Right kidney (tissue), 9 donors: Measurements from ENCODE around the gene PRAMEF1.
"Not testable (repeated sequence)": the region's sequence is repeated elsewhere in the genome, so short reads cannot be mapped to it uniquely, and the experiment has no call there.

Experiments used
- DNase-seq: peaks from one replicate; pipeline ENCODE4 v3.0.0-alpha.2; 2016
- long read RNA-seq, 8 donors: transcript quantifications; one replicate each; lab custom pipeline, GENCODE V29; 2026

Gene PRAMEF1, protein sequence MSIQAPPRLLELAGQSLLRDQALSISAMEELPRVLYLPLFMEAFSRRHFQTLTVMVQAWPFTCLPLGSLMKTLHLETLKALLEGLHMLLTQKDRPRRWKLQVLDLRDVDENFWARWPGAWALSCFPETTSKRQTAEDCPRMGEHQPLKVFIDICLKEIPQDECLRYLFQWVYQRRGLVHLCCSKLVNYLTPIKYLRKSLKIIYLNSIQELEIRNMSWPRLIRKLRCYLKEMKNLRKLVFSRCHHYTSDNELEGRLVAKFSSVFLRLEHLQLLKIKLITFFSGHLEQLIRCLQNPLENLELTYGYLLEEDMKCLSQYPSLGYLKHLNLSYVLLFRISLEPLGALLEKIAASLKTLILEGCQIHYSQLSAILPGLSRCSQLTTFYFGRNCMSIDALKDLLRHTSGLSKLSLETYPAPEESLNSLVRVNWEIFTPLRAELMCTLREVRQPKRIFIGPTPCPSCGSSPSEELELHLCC
- long read RNA-seq, donor 1: 0 reads
- long read RNA-seq, donor 2: 0 reads
- long read RNA-seq, donor 3: 0 reads
- long read RNA-seq, donor 4: 0 reads
- long read RNA-seq, donor 5: 0 reads
- long read RNA-seq, donor 6: 0 reads
- long read RNA-seq, donor 7: 0 reads
- long read RNA-seq, donor 8: 0 reads

- not testable (repeated sequence) for DNase-seq
Measured at GRCh38 chr1:12791097-12791496, at the start of gene PRAMEF1. Gene PRAMEF1 (plus strand): TSS chr1:12791397. CDS start chr1:12793228, 1,831 bp downstream.

- DNase-seq: no peak
Measured at GRCh38 chr1:12741946-12742345, 49.3 kb upstream of the PRAMEF1 start.

DNA sequence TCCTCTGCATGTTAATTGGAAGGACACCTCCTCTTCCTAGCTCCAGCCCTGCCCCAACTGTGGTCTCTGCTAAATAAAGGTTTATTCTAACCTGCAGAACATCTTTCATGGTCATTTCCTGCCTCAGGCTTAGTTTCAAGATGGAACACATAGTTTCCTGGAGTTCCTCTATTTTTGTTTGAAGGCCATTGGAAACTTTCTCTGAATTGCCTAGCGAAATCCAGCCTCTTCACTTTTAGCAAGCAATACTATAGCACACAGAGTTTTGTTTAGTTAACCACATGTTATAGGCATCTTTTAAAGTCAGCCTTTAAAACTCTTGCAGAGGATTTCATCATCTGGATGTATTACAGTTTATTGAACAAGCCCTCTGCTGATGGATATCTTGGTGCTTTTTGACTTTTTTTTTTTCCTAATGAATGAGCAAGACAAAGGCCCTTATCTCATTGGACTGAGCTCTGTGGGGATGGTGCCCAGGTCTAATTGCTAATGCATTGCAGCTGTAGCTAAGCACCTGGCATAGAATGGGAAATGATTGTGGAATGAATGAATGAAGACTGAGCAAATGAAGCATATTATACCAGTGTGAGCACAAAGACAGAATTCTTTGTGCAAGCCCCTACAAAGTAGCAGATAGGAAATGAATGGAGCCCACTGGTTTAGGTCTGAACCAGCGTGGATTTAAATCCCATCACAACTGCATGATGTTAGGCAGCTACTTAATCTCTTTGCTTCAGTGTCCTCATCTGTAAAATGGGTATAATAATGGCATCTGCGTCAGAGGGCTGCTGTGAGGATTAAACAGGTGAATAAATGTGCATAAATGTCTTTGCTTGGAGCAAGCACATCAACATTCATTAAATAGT lies 45.8 kb upstream of the PRAMEF1 start:
- DNase-seq: no peak

GRCh38 chr1:12745992-12746323 lies 45.2 kb upstream of the PRAMEF1 start, which contains the start of gene CFAP107:
Gene CFAP107 (plus strand): TSS chr1:12746200. CDS start chr1:12746431, 231 bp downstream.
- no peak for DNase-seq

DNA sequence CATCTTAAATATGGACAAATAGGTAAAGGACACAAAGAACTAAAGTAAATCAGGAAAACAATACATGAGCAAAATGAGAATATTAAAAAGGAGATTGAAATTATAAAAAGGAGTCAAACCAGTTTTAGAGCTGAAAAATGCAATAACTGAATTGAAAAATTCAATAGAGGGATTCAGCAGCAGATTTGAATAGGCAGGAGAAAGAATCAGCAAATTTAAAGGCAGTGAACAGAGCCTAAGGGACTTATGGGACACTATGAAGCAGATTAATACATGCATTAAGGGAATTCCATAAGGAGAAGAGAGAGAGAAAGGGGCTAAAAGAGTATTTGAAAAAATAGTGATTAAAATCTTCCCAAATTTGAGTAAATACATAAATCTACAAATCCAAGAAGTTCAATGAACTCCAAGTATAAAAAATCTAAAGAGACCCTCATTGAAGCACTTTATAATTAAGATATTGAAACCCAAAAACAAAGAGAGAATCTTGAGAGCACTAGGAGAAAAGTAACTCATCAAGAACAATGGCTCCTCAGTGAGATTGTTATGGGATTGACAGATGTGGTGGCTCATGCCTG lies 42.3 kb upstream of the PRAMEF1 start:
- DNase-seq: no peak

- DNase-seq: no peak
Measured at GRCh38 chr1:12754738-12755137, 36.5 kb upstream of the PRAMEF1 start.

GRCh38 chr1:12756273-12756672 lies 34.9 kb upstream of the PRAMEF1 start:
- DNase-seq: no peak

GRCh38 chr1:12756768-12757413 lies 34.3 kb upstream of the PRAMEF1 start:
- DNase-seq: no peak

- DNase-seq: no peak
Measured at GRCh38 chr1:12757836-12758235, 33.4 kb upstream of the PRAMEF1 start.

GRCh38 chr1:12760256-12760795 lies 30.9 kb upstream of the PRAMEF1 start:
- DNase-seq: no peak

GRCh38 chr1:12761781-12762180 lies 29.4 kb upstream of the PRAMEF1 start:
- DNase-seq: no peak

- DNase-seq: no peak
Measured at GRCh38 chr1:12762766-12763165, 28.4 kb upstream of the PRAMEF1 start.

DNA sequence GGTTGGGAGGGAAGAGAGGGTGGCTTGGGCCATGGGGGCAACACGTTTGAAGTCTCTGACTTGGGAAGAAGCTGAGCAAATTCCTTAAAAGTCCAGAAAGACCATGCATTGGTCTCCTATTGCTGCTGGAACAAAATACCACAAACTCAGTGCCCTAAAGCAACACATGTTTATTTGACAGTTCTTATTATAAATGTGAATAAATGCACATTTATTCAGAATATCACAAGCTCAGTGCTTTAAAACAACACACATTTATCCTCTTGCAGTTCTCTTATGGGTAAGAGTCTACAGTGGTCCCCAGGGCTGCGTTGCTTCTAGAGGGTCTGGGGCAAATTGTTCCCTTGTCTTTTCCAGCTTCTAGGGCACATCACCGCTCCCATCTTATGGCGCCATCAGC lies 27.7 kb upstream of the PRAMEF1 start:
- DNase-seq: no peak

DNA sequence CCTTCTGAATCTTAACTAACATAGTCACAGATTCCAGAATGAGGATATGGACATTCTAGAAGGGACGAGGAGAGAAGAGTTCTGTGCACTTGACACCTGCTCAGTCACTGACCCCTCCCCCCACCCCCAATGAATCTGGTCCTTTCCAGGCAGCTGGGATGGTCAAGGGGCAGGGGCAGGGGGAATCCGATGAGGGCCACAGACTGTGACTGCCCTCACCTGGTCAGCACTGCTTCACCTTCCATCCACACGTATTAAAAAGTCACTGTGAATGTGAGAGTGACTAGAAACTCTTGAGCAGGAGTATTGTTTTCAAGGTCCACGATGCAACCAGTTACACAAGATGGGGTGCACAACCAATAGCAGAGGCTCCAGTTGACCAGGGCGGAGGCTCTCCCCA lies 27.2 kb upstream of the PRAMEF1 start:
- no peak for DNase-seq

DNA sequence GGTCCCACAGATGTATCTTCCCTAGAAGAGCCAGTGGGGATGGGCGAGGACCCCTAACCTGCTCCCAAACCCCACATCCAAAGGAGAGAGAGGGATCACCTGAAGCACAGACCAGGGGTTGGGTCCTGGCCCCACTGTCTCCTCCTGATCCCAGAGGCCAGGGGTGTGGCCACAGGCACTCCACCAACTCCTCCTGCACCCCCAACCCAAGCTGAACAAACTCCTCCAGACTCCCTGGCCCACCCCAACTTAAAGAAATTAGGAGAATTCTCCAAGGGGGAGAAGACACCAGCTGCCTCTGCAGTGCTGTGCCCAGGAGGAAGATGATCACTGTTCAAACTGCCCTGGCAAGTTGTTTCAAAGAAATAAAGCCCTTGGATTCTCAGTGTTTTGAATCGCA lies 22.2 kb upstream of the PRAMEF1 start:
- no peak for DNase-seq

DNA sequence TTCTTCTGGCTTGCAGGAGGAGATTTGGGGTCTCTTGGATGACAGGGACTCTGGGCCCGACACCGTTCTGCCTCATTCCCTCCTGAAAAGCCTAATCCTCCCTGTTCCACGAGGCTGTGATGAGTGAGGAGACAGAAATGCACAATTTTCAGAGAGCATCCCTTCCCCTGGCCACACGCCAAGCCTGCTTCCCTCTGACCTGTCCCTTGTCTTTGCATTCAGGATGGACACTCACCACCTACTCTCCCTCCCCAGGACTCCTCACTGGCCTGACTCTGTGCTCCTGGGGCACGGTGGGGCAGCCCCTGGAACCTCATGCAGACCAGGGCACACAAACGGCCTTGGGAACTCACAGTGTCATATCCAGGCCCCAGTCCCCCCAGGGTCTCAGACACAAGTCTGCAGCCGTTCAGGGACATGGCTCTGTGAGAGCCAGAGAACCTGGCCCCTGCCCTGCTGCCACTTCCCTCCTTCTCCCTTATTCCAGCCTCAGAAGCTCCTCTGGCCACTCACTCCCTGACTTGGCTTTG lies 21.2 kb upstream of the PRAMEF1 start:
- no peak for DNase-seq

DNA sequence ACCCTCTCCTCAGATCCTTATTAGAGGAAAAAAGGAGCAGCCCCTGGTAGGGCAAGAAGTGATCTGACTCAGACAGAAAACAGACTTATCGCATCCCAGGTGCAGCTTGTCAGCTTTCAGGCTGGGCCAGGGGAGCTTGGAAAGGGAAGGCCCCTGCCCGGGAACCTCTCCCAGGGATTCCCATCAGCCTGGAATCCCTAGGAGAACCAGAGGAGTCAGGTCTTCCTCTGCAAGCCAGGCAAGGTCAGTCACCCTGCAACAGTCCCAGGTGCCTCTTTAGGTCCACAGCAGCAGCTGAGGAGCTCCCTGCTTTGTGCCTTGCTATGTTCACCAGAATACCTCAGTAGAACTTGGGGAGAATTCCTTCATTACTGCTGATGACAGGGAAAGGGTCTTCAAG lies 20.6 kb upstream of the PRAMEF1 start:
- DNase-seq: no peak

- no peak for DNase-seq
Measured at GRCh38 chr1:12771186-12771585, 20.0 kb upstream of the PRAMEF1 start.

- DNase-seq: no peak
Measured at GRCh38 chr1:12772520-12772919, 18.7 kb upstream of the PRAMEF1 start.

GRCh38 chr1:12773438-12773837 lies 17.8 kb upstream of the PRAMEF1 start, which contains the start of gene PRAMEF12:
Gene PRAMEF12 (plus strand): TSS chr1:12773738. CDS start chr1:12774868, 1,130 bp downstream.
- DNase-seq: no peak

DNA sequence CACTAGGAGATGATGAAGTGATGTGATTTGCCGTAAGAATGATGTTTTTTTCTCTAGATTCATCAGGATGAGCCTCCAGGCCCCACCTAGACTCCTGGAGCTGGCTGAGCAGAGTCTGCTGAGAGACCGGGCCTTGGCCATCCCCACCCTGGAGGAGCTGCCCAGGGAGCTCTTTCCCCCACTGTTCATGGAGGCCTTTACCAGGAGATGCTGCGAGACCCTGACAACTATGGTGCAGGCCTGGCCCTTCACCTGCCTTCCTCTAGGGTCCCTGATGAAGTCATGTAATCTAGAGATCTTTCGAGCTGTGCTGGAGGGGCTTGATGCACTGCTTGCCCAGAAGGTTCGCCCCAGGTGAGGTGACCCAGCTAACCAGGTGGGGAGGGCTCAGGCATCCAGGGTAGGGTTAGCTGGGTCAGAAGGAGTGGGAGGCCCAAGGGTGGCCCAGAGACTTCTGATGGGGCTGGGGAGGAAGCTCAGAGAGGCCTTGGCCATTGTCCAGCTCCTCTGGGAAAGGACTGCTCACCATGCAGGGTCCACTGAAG lies 16.3 kb upstream of the PRAMEF1 start:
- DNase-seq: no peak
